Panc1 (cell line): Measurements from ENCODE around the gene TRAK2. TPM values are rescaled to one million over a fixed set of nuclear protein-coding genes. Genes with fewer than 3 reads are reported as not detected.

Experiments used
- ATAC-seq: fragments of 200-7000 bp; cut with Tn5 transposase; 2 replicates; pipeline ENCODE4 v1.9.1; 2020; ENCODE audit warnings: mild to moderate bottlenecking, moderate library complexity
- BruUV-seq: library from RNA; stranded (reverse); fragments of 400-500 nt; replicated peaks from 2 replicates; lab custom pipeline; 2021; lab: Mats Ljungman, UMichigan
- CTCF ChIA-PET: fragments of 300-600 bp; sonication (Branson Sonifier 250); formaldehyde crosslinking; loops from one replicate; lab custom pipeline; 2022; ENCODE audit warnings: antibody characterized with exemption; lab: Charles Lee
- POLR2A ChIA-PET: fragments of 300-600 bp; sonication (Branson Sonifier 250); formaldehyde crosslinking; loops from one replicate; lab custom pipeline; 2022; ENCODE audit warnings: antibody characterized with exemption; lab: Charles Lee
- DNase-seq: peaks from one replicate; pipeline ENCODE4 v3.0.0-alpha.2; 2010; ENCODE audit warnings: low read depth, low spot score
- H3K27ac ChIP-seq: 2 replicates; pipeline ENCODE4 v1.5.1; 2011; ENCODE audit warnings: mild to moderate bottlenecking, low read length, inconsistent platforms
- H3K27me3 ChIP-seq: fragments of 200-500 bp; sonication (Bioruptor generic); 2 replicates; pipeline ENCODE4 v1.6.0; 2014; ENCODE audit warnings: low read length, inconsistent platforms; ENCODE audit not compliant: control insufficient read depth, insufficient read depth
- H3K36me3 ChIP-seq: fragments of 200-500 bp; sonication (Bioruptor generic); 2 replicates; pipeline ENCODE4 v1.5.1; 2014; ENCODE audit warnings: inconsistent platforms, mild to moderate bottlenecking, low read length, moderate library complexity; ENCODE audit not compliant: control insufficient read depth, insufficient read depth
- H3K4me1 ChIP-seq: 2 replicates; pipeline ENCODE4 v1.5.1; 2011; ENCODE audit warnings: inconsistent platforms, mild to moderate bottlenecking, low read length, moderate library complexity; ENCODE audit not compliant: control insufficient read depth, insufficient read depth
- H3K4me3 ChIP-seq, 2 experiments: 2 replicates each; pipeline ENCODE4 v1.5.1; 2011 to 2012; ENCODE audit warnings: low read depth in 2 of 2, low read length in 2 of 2, mild to moderate bottlenecking in 2 of 2, inconsistent platforms in 1 of 2, moderate library complexity in 1 of 2
- H3K9me3 ChIP-seq: fragments of 200-500 bp; sonication (Bioruptor generic); 2 replicates; pipeline ENCODE4 v1.5.1; 2014; ENCODE audit warnings: low read depth, mild to moderate bottlenecking, inconsistent platforms, low read length, moderate library complexity; ENCODE audit not compliant: control insufficient read depth, insufficient read depth
- CTCF ChIP-seq: fragments of 450-650 bp; IDR thresholded peaks from 2 replicates; pipeline ENCODE4 v1.5.1; 2017; ENCODE audit warnings: mild to moderate bottlenecking
- POLR2AphosphoS5 ChIP-seq: IDR thresholded peaks from 2 replicates; pipeline ENCODE4 v1.6.1; 2012; ENCODE audit warnings: mild to moderate bottlenecking, low read depth, low read length, moderate library complexity
- SIN3A ChIP-seq: IDR thresholded peaks from 2 replicates; pipeline ENCODE4 v1.6.1; 2012; ENCODE audit warnings: low read depth, mild to moderate bottlenecking, low read length, moderate library complexity, borderline replicate concordance; ENCODE audit not compliant: insufficient read depth
- TCF7L2 ChIP-seq: IDR thresholded peaks from 2 replicates; pipeline ENCODE4 v1.6.1; 2011; ENCODE audit warnings: mild to moderate bottlenecking, low read depth, low read length, inconsistent platforms
- in situ Hi-C: cut with HindIII; loops from 2 replicates; pipeline ENCODE4 v1.10.0; 2016; ENCODE audit warnings: low sequenced_read_pairs, low pct_unique_long_range_greater_than_20kb
- intact Hi-C: fragments of 100-400 bp; cut with micrococcal nuclease; formaldehyde crosslinking; loops from one replicate; pipeline ENCODE4 v1.10.0; 2022; ENCODE audit not compliant: unreplicated experiment
- total RNA-seq: library from RNA; stranded (reverse); gene quantifications from one replicate; pipeline ENCODE4 v1.2.1, GENCODE V29; 2021; ENCODE audit not compliant: unreplicated experiment
- TF ChIP-seq, protein P1 (sequence below), 2 experiments: IDR thresholded peaks; 2 replicates each; pipeline ENCODE4 v1.6.1; 2011 to 2012; ENCODE audit warnings: low read depth in 2 of 2, control low read depth in 1 of 2, low read length in 1 of 2, mild to moderate bottlenecking in 1 of 2, moderate library complexity in 1 of 2; ENCODE audit not compliant: insufficient read depth in 1 of 2

Gene TRAK2
- total RNA-seq, 1 experiment from 2014 or later: 35.7 TPM

DNA sequence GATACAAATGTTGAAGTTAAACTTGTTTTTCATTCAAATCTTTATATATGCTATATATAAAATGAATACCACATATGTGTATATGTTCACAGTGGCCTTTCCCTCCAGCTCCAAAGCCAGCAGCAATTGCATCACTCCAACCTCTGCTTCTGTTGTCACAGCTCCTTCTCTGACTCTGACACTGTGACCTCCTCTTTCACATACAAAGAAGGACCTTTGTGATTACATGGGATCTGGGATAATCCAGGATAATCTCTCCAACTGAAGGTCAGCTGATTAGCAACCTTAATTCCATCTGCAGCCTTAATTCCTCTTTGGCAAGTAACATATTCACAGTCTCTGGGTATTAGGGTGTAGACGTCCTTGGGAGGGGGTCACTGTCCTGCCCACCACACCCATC lies 102.5 kb downstream of the TRAK2 start:
- Histone ChIP-seq H3K4me3 (no peak overlapping the region), H3K9me3 (no peaks in the 10 kb centered on the region), H3K36me3 (no peaks in the 10 kb centered on the region), H3K4me1 (no peaks in the 10 kb centered on the region), H3K27ac (no peak overlapping the region), H3K27me3 (no peaks in the 10 kb centered on the region)
- intact Hi-C loops (loop anchor here (5.0 kb wide), 1 partner anchor 51 kb away; no protein-coding TSS in a partner anchor), in situ Hi-C loops (no loop called here)
- ATAC-seq: no peak
- no peak for TF ChIP-seq SIN3A
- TF ChIP-seq, protein P1, sequence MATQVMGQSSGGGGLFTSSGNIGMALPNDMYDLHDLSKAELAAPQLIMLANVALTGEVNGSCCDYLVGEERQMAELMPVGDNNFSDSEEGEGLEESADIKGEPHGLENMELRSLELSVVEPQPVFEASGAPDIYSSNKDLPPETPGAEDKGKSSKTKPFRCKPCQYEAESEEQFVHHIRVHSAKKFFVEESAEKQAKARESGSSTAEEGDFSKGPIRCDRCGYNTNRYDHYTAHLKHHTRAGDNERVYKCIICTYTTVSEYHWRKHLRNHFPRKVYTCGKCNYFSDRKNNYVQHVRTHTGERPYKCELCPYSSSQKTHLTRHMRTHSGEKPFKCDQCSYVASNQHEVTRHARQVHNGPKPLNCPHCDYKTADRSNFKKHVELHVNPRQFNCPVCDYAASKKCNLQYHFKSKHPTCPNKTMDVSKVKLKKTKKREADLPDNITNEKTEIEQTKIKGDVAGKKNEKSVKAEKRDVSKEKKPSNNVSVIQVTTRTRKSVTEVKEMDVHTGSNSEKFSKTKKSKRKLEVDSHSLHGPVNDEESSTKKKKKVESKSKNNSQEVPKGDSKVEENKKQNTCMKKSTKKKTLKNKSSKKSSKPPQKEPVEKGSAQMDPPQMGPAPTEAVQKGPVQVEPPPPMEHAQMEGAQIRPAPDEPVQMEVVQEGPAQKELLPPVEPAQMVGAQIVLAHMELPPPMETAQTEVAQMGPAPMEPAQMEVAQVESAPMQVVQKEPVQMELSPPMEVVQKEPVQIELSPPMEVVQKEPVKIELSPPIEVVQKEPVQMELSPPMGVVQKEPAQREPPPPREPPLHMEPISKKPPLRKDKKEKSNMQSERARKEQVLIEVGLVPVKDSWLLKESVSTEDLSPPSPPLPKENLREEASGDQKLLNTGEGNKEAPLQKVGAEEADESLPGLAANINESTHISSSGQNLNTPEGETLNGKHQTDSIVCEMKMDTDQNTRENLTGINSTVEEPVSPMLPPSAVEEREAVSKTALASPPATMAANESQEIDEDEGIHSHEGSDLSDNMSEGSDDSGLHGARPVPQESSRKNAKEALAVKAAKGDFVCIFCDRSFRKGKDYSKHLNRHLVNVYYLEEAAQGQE (IDR thresholded peaks at IDR 0.05; ENCODE audit: insufficient read depth in 1 of 2, low read depth in 2 of 2, low read length in 1 of 2): no peak
- TF ChIP-seq CTCF: no peak
- TF ChIP-seq TCF7L2: no peak
- ChIA-PET POLR2A (no interaction called here), CTCF (no interaction called here)
- no TSS peak for BruUV-seq
- DNase-seq: no peak

- ChIA-PET CTCF (no interaction called here), POLR2A (no interaction called here)
- H3K9me3 ChIP-seq: no peaks in the 10 kb centered on the region
- intact Hi-C loops: loop anchor here (5.0 kb wide), 1 partner anchor 50 kb away; no protein-coding TSS in a partner anchor
- TF ChIP-seq, protein P1 (IDR thresholded peaks at IDR 0.05; ENCODE audit: insufficient read depth in 1 of 2, low read depth in 2 of 2, low read length in 1 of 2): no peak
- TF ChIP-seq POLR2AphosphoS5 (no peak), CTCF (no peak), TCF7L2 (no peak), SIN3A (no peak)
- no peaks in the 10 kb centered on the region for H3K36me3 ChIP-seq
- no peak for DNase-seq
- no peaks in the 10 kb centered on the region for H3K4me1 ChIP-seq
- in situ Hi-C loops: no loop called here
- no peak for ATAC-seq
- no peak overlapping the region for H3K4me3 ChIP-seq
- no peaks in the 10 kb centered on the region for H3K27me3 ChIP-seq
- H3K27ac ChIP-seq: no peak overlapping the region
- BruUV-seq: no TSS peak
These were observed 104.1 kb downstream of the TRAK2 start for GRCh38 chr2:201347138-201347537.
